PC-9 (cell line): ENCODE results near the gene GSPT1.
"Not testable (repeated sequence)": the region's sequence is repeated elsewhere in the genome, so short reads cannot be mapped to it uniquely, and the experiment has no call there.

ENCODE experiments used
- CTCF ChIP-seq: fragments of 200-600 bp; sonication (generic); conservative IDR thresholded peaks from 2 replicates; pipeline ENCODE4 v1.6.1; 2017; ENCODE audit warnings: mixed run types, antibody characterized with exemption, mild to moderate bottlenecking, moderate library complexity
- EZH2 ChIP-seq: fragments of 200-600 bp; sonication (generic); IDR thresholded peaks from 2 replicates; pipeline ENCODE4 v1.8.0; 2017; ENCODE audit warnings: antibody characterized with exemption, low read depth

- TF ChIP-seq CTCF, EZH2: not testable (repeated sequence)
These were observed 46.7 kb upstream of the GSPT1 start for GRCh38 chr16:11962457-11962856.
